ENCODE results near the gene DENND1A. TPM values are rescaled to one million over a fixed set of nuclear protein-coding genes. Genes with fewer than 3 reads are reported as not detected.
"Not testable (repeated sequence)": the region's sequence is repeated elsewhere in the genome, so short reads cannot be mapped to it uniquely, and the experiment has no call there.

The DENND1A gene
- total RNA-seq, 1 donor = 35.6 TPM

GRCh38 chr9:123938401-123938800 lies 8.5 kb upstream of the DENND1A start:
- Histone ChIP-seq H3K4me3 (ENCODE audit: low read length) (no peak overlapping the region), H3K4me1 (ENCODE audit: insufficient read depth, low read length) (no peaks in the 10 kb centered on the region), H3K27me3 (ENCODE audit: insufficient read depth, low read length) (no peaks in the 10 kb centered on the region), H3K9me3 (ENCODE audit: low read depth, low read length) (no peaks in the 10 kb centered on the region)

GRCh38 chr9:123936575-123936974 lies 6.6 kb upstream of the DENND1A start:
- not testable (repeated sequence) for H3K4me3 ChIP-seq (ENCODE audit: low read length); H3K4me1 ChIP-seq (ENCODE audit: insufficient read depth, low read length); H3K9me3 ChIP-seq (ENCODE audit: low read depth, low read length); H3K27me3 ChIP-seq (ENCODE audit: insufficient read depth, low read length)

- Histone ChIP-seq H3K4me3 (ENCODE audit: low read length) (no peak overlapping the region), H3K4me1 (ENCODE audit: insufficient read depth, low read length) (peaks cover 8% of the 10 kb centered on the region), H3K9me3 (ENCODE audit: low read depth, low read length) (no peaks in the 10 kb centered on the region), H3K27me3 (ENCODE audit: insufficient read depth, low read length) (no peaks in the 10 kb centered on the region)
Measured at GRCh38 chr9:123933440-123934212, 3.7 kb upstream of the DENND1A start.

GRCh38 chr9:123929177-123929869 lies 603 bp downstream of the DENND1A start:
- no peaks in the 10 kb centered on the region for H3K9me3 ChIP-seq (ENCODE audit: low read depth, low read length)
- H3K4me1 ChIP-seq (ENCODE audit: insufficient read depth, low read length) = peaks cover 43% of the 10 kb centered on the region
- no peaks in the 10 kb centered on the region for H3K27me3 ChIP-seq (ENCODE audit: insufficient read depth, low read length)
- peak overlapping the region; percentile 66 for H3K4me3 ChIP-seq (ENCODE audit: low read length)

- Histone ChIP-seq H3K4me1 (ENCODE audit: insufficient read depth, low read length) (peaks cover 43% of the 10 kb centered on the region), H3K4me3 (ENCODE audit: low read length) (peak overlapping the region; percentile 66), H3K9me3 (ENCODE audit: low read depth, low read length) (no peaks in the 10 kb centered on the region), H3K27me3 (ENCODE audit: insufficient read depth, low read length) (no peaks in the 10 kb centered on the region)
Measured at GRCh38 chr9:123928533-123929176, 1.3 kb downstream of the DENND1A start.

GRCh38 chr9:123927625-123928532 lies 2.0 kb downstream of the DENND1A start:
- peaks cover 46% of the 10 kb centered on the region for H3K4me1 ChIP-seq (ENCODE audit: insufficient read depth, low read length)
- no peaks in the 10 kb centered on the region for H3K27me3 ChIP-seq (ENCODE audit: insufficient read depth, low read length)
- no peaks in the 10 kb centered on the region for H3K9me3 ChIP-seq (ENCODE audit: low read depth, low read length)
- no peak overlapping the region for H3K4me3 ChIP-seq (ENCODE audit: low read length)

- Histone ChIP-seq H3K27me3 (ENCODE audit: insufficient read depth, low read length) (no peaks in the 10 kb centered on the region), H3K4me1 (ENCODE audit: insufficient read depth, low read length) (peaks cover 46% of the 10 kb centered on the region), H3K4me3 (ENCODE audit: low read length) (no peak overlapping the region), H3K9me3 (ENCODE audit: low read depth, low read length) (no peaks in the 10 kb centered on the region)
Measured at GRCh38 chr9:123926941-123927340, 3.0 kb downstream of the DENND1A start.

- Histone ChIP-seq H3K4me3 (ENCODE audit: low read length) (no peak overlapping the region), H3K4me1 (ENCODE audit: insufficient read depth, low read length) (peaks cover 46% of the 10 kb centered on the region), H3K9me3 (ENCODE audit: low read depth, low read length) (no peaks in the 10 kb centered on the region), H3K27me3 (ENCODE audit: insufficient read depth, low read length) (no peaks in the 10 kb centered on the region)
Measured at GRCh38 chr9:123925819-123926218, 4.1 kb downstream of the DENND1A start.

GRCh38 chr9:123925161-123925560 lies 4.8 kb downstream of the DENND1A start:
- H3K9me3 ChIP-seq (ENCODE audit: low read depth, low read length) = no peaks in the 10 kb centered on the region
- H3K27me3 ChIP-seq (ENCODE audit: insufficient read depth, low read length) = no peaks in the 10 kb centered on the region
- H3K4me1 ChIP-seq (ENCODE audit: insufficient read depth, low read length) = peaks cover 46% of the 10 kb centered on the region
- no peak overlapping the region for H3K4me3 ChIP-seq (ENCODE audit: low read length)

- Histone ChIP-seq H3K27me3 (ENCODE audit: insufficient read depth, low read length) (no peaks in the 10 kb centered on the region), H3K4me1 (ENCODE audit: insufficient read depth, low read length) (peaks cover 46% of the 10 kb centered on the region), H3K4me3 (ENCODE audit: low read length) (no peak overlapping the region), H3K9me3 (ENCODE audit: low read depth, low read length) (no peaks in the 10 kb centered on the region)
Measured at GRCh38 chr9:123924727-123925126, 5.2 kb downstream of the DENND1A start.

GRCh38 chr9:123923884-123924283 lies 6.0 kb downstream of the DENND1A start:
- no peak overlapping the region for H3K4me3 ChIP-seq (ENCODE audit: low read length)
- H3K4me1 ChIP-seq (ENCODE audit: insufficient read depth, low read length) = peaks cover 41% of the 10 kb centered on the region
- no peaks in the 10 kb centered on the region for H3K9me3 ChIP-seq (ENCODE audit: low read depth, low read length)
- no peaks in the 10 kb centered on the region for H3K27me3 ChIP-seq (ENCODE audit: insufficient read depth, low read length)

GRCh38 chr9:123923377-123923776 lies 6.5 kb downstream of the DENND1A start:
- Histone ChIP-seq H3K4me3 (ENCODE audit: low read length) (no peak overlapping the region), H3K4me1 (ENCODE audit: insufficient read depth, low read length) (peaks cover 36% of the 10 kb centered on the region), H3K27me3 (ENCODE audit: insufficient read depth, low read length) (no peaks in the 10 kb centered on the region), H3K9me3 (ENCODE audit: low read depth, low read length) (no peaks in the 10 kb centered on the region)

- Histone ChIP-seq H3K9me3 (ENCODE audit: low read depth, low read length) (no peaks in the 10 kb centered on the region), H3K27me3 (ENCODE audit: insufficient read depth, low read length) (no peaks in the 10 kb centered on the region), H3K4me3 (ENCODE audit: low read length) (no peak overlapping the region), H3K4me1 (ENCODE audit: insufficient read depth, low read length) (peaks cover 31% of the 10 kb centered on the region)
Measured at GRCh38 chr9:123922911-123923310, 7.0 kb downstream of the DENND1A start.

GRCh38 chr9:123922431-123922830 lies 7.5 kb downstream of the DENND1A start:
- Histone ChIP-seq H3K27me3 (ENCODE audit: insufficient read depth, low read length) (no peaks in the 10 kb centered on the region), H3K9me3 (ENCODE audit: low read depth, low read length) (no peaks in the 10 kb centered on the region), H3K4me1 (ENCODE audit: insufficient read depth, low read length) (peaks cover 26% of the 10 kb centered on the region), H3K4me3 (ENCODE audit: low read length) (no peak overlapping the region)
